ENCODE results near the gene CNKSR3. TPM values are rescaled to one million over a fixed set of nuclear protein-coding genes. Genes with fewer than 3 reads are reported as not detected.

The CNKSR3 gene
- total and polyA plus RNA-seq, 2 of the 8 experiments (the other 6 are each of a cell fraction or from before 2014, with no cell fraction given): 1.2 to 6.2 TPM

GRCh38 chr6:154511791-154512190 is 1.3 kb upstream of the CNKSR3 start:
- Histone ChIP-seq H2AK5ac (ENCODE audit: low read depth, low read length) (no peak overlapping the region), H3K36me3 (ENCODE audit: control insufficient read depth in 2 of 4, insufficient read depth in 4 of 4, low read length in 3 of 4) (peaks cover 0 to 3% (median 0%) of the 10 kb centered on the region in 4 experiments; a peak in 2 of 8 replicates), H2BK120ac (replicated peaks; ENCODE audit: low read depth, low read length) (no peak overlapping the region), H3K56ac (replicated peaks; ENCODE audit: insufficient read length, low read depth, low read length) (no peak overlapping the region), H3K27ac (ENCODE audit: low read depth, low read length) (no peak overlapping the region), H3K9me3 (ENCODE audit: insufficient read depth in 2 of 2, low read depth in 1 of 2, low read length in 1 of 2) (no peaks in the 10 kb centered on the region), H3K23ac (ENCODE audit: insufficient read length) (no peak overlapping the region), H3K23me2 (ENCODE audit: low read depth, low read length) (peaks cover 10% of the 10 kb centered on the region), H3K4me1 (replicated peaks in 1 of 4; ENCODE audit: control insufficient read depth in 3 of 4, insufficient read depth in 4 of 4, low read length in 3 of 4) (peaks cover 1 to 22% (median 11%) of the 10 kb centered on the region in 4 experiments; a peak in 6 of 7 replicates), H2BK12ac (ENCODE audit: low read depth, low read length) (no peak overlapping the region), H2AFZ (ENCODE audit: low read length) (no peak overlapping the region), H4K5ac (ENCODE audit: insufficient read length, low read depth, low read length) (no peak overlapping the region), H3K14ac (ENCODE audit: insufficient read length) (no peak overlapping the region), H3K27me3 (replicated peaks in 1 of 4; ENCODE audit: control insufficient read depth in 3 of 4, extremely low read depth in 1 of 4, insufficient read depth in 3 of 4, low read length in 3 of 4) (peaks cover 10 to 22% (median 20%) of the 10 kb centered on the region in 4 experiments), H4K91ac (replicated peaks; ENCODE audit: insufficient read length, low read length) (no peak overlapping the region), H3K4me2 (ENCODE audit: insufficient read depth in 1 of 2, low read depth in 2 of 2, low read length in 2 of 2) (peak overlapping the region in 1 of 2 experiments; percentile 67; a peak in 3 of 4 replicates), H3K79me1 (ENCODE audit: low read depth, low read length) (no peaks in the 10 kb centered on the region), H4K20me1 (replicated peaks in 1 of 2; ENCODE audit: control insufficient read depth in 1 of 2, insufficient read depth in 2 of 2, low read length in 2 of 2) (peaks cover 2 to 9% of the 10 kb centered on the region in 2 experiments), H2BK20ac (ENCODE audit: low read length) (no peak overlapping the region), H3K9ac (replicated peaks in 1 of 4; ENCODE audit: extremely low read depth in 1 of 4, low read depth in 3 of 4, low read length in 3 of 4) (no peak overlapping the region), H2BK5ac (ENCODE audit: low read depth, low read length) (no peak overlapping the region), H3K18ac (ENCODE audit: extremely low read depth, low read length) (no peak overlapping the region), H3K79me2 (ENCODE audit: control insufficient read depth in 1 of 2, insufficient read depth in 2 of 2, low read length in 2 of 2) (peaks cover 0 to 14% of the 10 kb centered on the region in 2 experiments; a peak in 3 of 4 replicates), H4K8ac (ENCODE audit: extremely low read depth, insufficient read depth, low read length) (no peak overlapping the region), H3K4ac (replicated peaks; ENCODE audit: insufficient read length, low read depth, low read length) (no peak overlapping the region), H2BK15ac (ENCODE audit: low read length) (no peak overlapping the region), H3K4me3 (ENCODE audit: extremely low read depth in 1 of 4, insufficient read depth in 2 of 4, low read depth in 3 of 4, low read length in 4 of 4) (peak overlapping the region in 1 of 4 experiments; percentile 15; a peak in 1 of 8 replicates)
- no peak for FAIRE-seq
- WGBS, 2 experiments (ENCODE audit: extremely low coverage in 1 of 2, insufficient coverage in 1 of 2, insufficient read length in 1 of 2, insufficient replicate concordance in 2 of 2, low coverage in 1 of 2, low lambda C conversion rate in 2 of 2, missing lambda C conversion rate in 1 of 2): 50% methylated on average over 5 of the region's 7 CpGs; no CpG with 5 or more reads in 1 of the 2 experiments
- no peak for DNase-seq (ENCODE audit: low read depth in 1 of 2, low spot score in 2 of 2)
- ChIA-PET POLR2A (ENCODE audit: partially characterized antibody) (no interaction called here), CTCF (ENCODE audit: partially characterized antibody) (interaction anchor here (0.5 to 5.9 kb wide), 2 partner anchors 13 to 1458 kb away, joined by 3 to 45 read pairs; no protein-coding TSS in a partner anchor)
- TF ChIP-seq RBBP5 (IDR thresholded peaks at IDR 0.05; ENCODE audit: borderline replicate concordance, low read depth, low read length) (no peak), TCF12 (IDR thresholded peaks at IDR 0.05; ENCODE audit: low read depth, low read length) (no peak), SIX5 (IDR thresholded peaks at IDR 0.05; ENCODE audit: low read depth, low read length) (no peak), JUND (IDR thresholded peaks at IDR 0.05; ENCODE audit: low read length) (no peak), CBX8 (IDR thresholded peaks at IDR 0.05; ENCODE audit: borderline replicate concordance, low read depth, low read length) (no peak), ATF2 (IDR thresholded peaks at IDR 0.05; ENCODE audit: low read length) (no peak), SIRT6 (IDR thresholded peaks at IDR 0.05; ENCODE audit: low read length) (no peak), CEBPB (IDR thresholded peaks at IDR 0.05; ENCODE audit: low read depth, low read length) (no peak), CREB1 (IDR thresholded peaks at IDR 0.05) (no peak), PHF8 (conservative IDR thresholded peaks at IDR 0.05; ENCODE audit: low read depth, low read length) (no peak)
